NOMO-1 treated with DMSO at 0.1 percent for 48 hours (cell line): ENCODE data around the gene PCYT2.
A peak's percentile ranks its signal among the peaks of the same experiment; 100 is the strongest.
"Not testable (repeated sequence)": the region's sequence is repeated elsewhere in the genome, so short reads cannot be mapped to it uniquely, and the experiment has no call there.

Experiments used
- DNase-seq: peaks from one replicate; lab custom pipeline; 2025; ENCODE audit not compliant: unreplicated experiment; lab: John Stamatoyannopoulos, UW

Gene PCYT2

GRCh38 chr17:81911277-81911961, at the start of gene PCYT2:
Gene PCYT2, minus strand, starts transcription at chr17:81911399. Its CDS starts 44 bp downstream, at chr17:81911355.
- DNase-seq = peak; percentile 73

DNA sequence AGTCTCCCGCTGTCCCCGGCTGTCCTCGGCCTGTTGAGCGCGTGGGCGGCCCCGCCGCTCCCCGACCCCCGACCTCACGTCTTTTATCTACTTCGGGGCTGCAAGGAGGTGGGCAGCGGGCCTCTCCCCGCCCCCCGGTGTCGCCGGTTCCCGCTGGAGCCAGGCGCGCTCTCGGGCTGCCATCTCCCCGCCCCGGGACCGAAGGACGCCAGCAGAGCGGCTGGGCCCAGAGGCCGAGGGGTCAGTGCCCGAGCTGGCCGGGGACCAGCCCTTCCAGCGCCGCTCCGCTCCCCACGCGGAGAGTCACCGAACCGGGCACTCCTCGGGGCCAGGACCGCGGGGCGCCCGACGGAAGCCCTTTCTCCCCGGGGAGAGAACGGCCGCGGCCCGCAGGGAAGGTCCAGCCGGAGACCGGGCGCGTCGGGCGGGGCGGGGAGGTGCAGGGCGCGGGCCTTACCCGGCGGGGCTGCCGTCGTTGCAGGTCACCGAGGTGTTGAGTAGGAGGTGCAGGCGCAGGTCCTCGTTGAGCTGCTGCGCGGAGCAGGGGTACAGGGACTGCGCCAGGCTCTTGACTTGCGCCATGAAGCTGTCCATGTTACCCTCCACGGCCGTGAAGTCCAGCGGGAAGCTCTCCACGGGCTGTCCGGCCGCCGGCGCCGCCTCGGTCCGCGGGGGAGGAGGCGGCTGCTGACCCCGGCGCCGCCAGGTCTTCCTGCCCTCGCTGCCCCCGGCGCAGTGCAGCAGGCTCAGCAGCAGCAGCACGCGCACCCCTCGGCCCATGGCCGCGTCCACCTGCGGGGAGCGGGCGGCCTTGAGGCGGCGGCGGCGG, 49.1 kb upstream of the PCYT2 start:
- no peak for DNase-seq

- peak; percentile 43 for DNase-seq
These were observed 48.3 kb upstream of the PCYT2 start for GRCh38 chr17:81959362-81960129.

GRCh38 chr17:81958633-81959342, 47.6 kb upstream of the PCYT2 start:
- DNase-seq = no peak

- DNase-seq = no peak
These were observed 46.7 kb upstream of the PCYT2 start for GRCh38 chr17:81957691-81958432.

DNA sequence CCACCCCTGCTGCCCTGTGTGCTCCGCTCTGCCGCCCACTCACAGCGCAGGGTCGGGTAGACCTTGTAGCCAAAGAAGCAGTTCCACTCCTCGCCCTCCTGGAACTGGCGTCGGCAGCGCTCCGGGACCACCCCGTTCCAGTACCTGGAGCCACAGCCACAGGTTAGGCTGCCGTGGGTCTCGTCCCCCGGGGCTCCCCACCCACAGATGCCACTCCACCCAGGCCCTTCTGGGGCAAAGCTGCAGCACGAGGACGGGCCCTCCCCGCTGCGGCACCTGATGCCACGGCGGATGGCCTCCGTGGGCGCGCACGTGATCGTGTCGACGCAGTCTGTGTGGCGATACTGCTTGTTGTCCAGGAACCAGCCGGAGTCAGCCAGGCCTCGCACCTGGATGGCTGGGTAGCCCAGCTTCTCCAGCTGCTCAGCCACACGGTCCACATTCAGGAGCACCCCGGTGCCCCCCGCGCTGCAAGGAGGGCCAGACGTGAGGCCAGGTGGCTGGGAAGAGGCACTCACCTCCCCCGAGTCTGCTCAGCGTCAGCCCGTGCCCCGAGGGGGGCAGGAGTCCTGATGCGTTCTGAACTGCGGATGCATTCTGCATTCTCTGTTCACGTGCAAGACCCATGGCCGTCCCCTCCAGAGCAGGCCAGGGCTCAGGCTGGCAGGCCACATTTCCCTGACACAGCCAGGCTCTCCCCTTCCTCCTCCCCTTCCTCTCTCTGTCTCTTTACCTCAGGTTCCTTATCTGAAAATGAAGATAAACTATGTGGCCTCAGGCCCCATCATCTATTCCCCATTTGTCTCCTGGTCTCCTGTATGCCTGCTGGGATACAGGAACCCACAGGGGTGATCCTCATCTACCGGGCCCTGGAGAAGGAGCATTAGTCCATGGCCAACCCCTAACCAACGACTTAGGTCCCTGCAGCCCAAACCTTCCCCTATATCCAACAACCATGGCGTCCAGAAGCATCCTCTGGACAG, 45.7 kb upstream of the PCYT2 start:
- DNase-seq = no peak

DNA sequence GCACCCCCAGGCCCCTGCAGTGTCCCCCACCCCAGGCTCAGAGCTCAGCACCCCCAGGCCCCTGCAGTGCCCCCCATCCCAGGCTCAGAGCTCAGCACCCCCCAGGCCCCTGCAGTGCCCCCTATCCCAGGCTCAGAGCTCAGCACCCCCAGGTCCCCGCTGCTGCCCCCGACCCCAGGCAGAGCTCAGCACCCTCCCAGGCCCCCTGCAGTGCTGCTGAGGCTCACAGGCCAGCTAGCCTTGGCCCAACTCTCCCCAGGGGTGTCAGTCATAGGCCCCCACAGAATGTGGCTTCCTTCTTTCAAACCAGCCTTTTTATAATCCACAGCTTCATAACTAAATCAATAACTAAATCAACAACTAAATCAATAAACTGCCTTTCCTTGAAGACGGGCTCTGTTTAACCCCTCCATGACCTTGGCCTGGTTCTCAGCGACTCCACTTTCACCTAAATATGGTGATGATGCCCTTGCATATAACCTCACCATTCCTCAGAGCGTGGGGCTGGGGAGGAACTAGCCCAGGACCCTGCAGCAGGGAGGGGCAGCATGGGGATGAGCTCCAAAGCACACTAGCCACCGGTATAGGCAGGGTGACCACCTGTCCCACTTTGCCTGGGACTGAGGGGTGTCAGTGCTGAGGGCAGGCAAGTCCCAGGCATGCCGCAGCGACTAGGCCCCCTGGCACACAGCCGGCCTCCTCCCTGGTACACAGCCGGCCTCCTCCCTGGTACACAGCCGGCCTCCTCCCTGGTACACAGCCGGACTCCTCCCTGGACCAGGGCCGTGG, 44.8 kb upstream of the PCYT2 start:
- DNase-seq = no peak

DNA sequence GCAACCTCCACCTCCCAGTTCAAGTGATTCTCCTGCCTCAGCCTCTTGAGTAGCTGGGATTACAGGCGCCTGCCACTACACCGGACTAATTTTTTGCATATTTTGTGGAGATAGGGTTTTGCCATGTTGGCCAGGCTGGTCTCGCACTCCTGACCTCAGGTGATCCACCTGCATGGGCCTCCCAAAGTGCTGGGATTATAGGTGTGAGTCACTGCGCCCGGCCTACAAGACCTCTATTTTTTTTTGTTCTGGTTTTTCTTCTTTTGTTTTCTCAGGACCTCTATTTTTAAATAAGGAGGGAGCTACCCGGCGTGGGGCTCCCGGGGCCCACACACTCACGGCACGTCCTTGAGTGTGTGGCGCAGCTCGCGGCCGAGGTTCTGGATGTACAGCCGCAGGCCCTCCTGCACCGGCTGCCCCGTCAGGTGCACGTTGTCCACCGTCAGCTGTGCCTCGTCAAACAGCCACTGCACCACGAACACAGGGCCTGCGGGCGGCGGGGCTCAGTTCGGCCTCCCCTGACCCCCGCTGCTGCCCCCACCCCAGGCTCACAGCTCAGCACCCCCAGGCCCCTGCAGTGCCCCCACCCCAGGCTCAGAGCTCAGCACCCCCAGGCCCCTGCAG, 44.0 kb upstream of the PCYT2 start:
- no peak for DNase-seq

DNA sequence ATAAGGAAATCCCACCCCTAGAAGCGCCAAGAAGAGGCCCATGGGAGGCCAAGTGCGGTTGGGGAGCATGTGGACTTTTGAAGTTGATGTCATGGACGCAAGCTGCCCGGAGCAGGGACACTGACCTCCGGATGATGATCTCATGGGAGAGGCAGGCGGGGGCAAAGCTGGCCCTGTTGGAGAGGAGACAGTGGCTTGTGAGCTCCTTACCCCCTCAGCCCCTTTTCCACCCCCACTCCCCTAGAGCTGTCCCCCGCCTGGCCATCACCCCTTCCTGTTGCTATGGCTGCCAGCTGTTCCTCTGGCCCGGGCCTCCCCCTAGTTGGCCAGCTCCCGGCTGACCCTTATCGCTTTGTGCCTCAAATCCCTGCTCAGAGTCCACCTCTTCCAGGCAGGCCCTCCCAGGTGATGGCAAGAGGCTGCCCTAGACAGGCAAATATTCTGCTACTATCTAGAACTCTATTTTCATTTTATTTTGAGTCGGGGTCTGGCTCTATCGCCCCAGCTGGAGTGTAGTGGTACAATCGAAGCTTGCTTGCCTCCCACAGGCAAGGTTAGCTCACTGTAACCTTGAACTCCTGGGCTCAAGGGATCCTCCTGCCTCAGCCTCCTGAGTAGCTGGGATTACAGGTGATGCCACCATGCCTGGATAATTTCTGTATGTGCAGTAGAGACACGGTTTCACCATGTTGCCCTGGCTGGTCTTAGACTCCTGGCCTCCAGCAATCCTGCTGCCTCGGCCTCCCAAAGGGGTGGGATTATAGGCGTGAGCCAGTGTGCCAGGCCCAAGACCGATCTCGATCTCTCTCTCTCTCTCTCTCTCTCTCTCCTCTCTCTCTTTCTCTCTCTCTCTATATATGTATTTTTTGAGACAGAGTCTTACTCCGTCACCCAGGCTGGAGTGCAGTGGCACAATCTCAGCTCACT, 43.2 kb upstream of the PCYT2 start:
- no peak for DNase-seq

DNA sequence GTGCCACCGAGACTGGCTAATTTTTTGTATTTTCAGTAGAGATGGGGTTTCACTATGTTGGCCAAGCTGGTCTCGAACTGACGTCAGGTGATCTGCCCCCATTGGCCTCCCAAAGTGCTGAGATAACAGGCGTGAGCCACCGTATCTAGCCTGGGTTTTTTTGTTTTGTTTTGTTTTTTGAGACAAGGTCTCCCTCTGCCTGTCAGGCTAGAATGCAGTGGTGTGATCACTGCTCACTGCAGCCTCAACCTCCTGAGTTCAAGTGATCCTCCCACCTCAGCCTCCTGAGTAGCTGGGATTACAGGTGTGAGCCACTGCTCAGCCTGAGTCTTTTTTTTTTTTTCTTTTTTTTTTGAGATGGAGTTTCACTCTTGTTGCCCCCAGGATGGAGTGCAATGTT, 42.2 kb upstream of the PCYT2 start:
- DNase-seq = not testable (repeated sequence)

- DNase-seq = no peak
These were observed 41.6 kb upstream of the PCYT2 start for GRCh38 chr17:81952792-81953228.

DNA sequence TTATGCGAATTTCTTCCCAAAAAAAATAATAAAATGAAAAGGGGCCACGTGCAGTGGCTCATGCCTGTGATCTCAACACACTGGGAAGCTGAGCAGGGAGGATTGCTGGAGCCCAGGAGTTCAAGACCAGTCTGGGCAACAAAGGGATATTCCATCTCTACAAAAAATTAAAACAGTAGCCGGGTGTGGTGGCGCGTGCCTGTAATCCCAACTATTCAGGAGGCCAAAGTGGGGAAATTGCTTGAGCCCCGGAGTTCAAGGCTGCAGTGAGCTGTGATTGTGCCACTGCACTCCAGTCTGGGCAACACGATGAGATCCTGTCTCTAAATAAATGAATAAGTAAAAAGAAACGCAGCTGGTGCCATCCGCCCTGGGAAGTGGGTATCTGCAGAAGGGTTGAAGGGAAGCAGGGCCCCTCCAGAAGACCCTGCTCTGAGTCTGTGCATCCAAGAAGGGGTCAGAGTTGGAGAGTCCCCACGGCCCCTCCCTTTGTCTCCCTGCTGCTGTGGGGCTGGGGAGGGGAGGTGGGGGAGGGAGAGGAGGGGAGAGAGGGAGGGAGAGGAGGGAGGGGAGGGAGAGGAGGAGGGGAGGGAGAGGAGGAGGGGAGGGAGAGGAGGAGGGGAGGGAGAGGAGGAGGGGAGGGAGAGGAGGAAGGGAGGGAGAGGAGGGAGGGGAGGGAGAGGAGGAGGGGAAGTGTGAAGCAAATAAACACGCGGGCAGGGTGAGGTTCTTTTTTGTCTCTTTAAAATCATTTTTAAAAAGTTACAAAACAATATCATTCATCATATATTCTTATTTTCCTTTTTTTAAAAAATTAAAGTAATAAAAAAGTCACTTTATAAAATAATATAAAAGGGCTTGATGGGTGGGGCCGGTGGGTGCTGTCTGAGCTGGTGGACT, 40.8 kb upstream of the PCYT2 start:
- no peak for DNase-seq

GRCh38 chr17:81950501-81950900, 39.3 kb upstream of the PCYT2 start:
- no peak for DNase-seq

DNA sequence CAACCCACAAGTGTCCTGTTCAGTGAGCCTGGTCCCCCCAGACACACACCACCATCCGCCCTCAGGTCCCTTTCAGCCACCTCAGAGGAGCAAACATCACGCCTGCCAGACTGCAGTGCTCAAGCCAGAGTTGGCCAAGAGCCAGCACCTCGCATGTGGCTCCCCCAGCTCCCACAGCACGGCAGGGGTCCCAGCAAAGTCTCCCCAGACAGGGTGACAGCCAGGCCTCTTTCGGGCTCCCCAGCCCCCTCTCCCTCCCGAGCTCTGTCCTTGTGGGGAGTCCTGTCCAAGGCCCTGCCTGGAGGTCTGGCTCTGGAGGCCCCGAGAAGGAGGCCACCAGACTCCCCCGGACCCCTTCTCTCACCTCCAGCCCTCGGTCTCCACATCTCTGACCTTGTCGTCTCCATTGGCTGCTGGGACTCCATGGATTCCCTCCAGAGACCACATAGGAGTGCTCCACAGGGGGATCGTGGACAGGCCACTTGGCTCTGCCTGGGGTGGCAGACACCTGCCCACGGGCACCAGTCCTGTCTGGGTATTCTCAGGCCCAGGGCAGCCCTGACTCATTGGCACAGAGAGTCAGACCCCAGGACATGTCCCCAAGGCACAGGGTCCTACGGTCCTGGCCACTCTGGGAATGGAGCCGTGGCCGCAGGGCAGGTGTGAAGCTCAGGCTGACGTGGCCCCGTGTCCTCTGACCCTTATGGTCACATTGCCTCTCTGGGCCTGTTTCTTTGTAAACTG, 37.6 kb upstream of the PCYT2 start:
- DNase-seq = no peak

- no peak for DNase-seq
These were observed 36.0 kb upstream of the PCYT2 start, which contains the start of gene MYADML2 for GRCh38 chr17:81947189-81947588. Gene MYADML2, minus strand, starts transcription at chr17:81947233. Its CDS starts 5,492 bp downstream, at chr17:81941741.
